COR-L47 (cell line): ENCODE data around the gene S100A11.

Source experiments
- DNase-seq: peaks from one replicate; lab custom pipeline; 2025; lab: John Stamatoyannopoulos, UW

The S100A11 gene

GRCh38 chr1:152001631-152002584 lies 34.9 kb downstream of the S100A11 start:
- DNase-seq = peak; percentile 44

GRCh38 chr1:152000964-152001630 lies 35.7 kb downstream of the S100A11 start:
- no peak for DNase-seq

GRCh38 chr1:151998611-151999362 lies 38.0 kb downstream of the S100A11 start:
- DNase-seq = no peak

GRCh38 chr1:151997284-151997570 lies 39.6 kb downstream of the S100A11 start:
- no peak for DNase-seq

- DNase-seq = no peak
Measured at GRCh38 chr1:151995774-151996173, 41.0 kb downstream of the S100A11 start.

- no peak for DNase-seq
Measured at GRCh38 chr1:151994956-151995355, 41.8 kb downstream of the S100A11 start.

- no peak for DNase-seq
Measured at GRCh38 chr1:151993734-151994496, 42.9 kb downstream of the S100A11 start, which contains the start of gene S100A10. TSS of gene S100A10 (minus strand) at chr1:151993859. CDS start at chr1:151986230, 7,629 bp downstream.

- no peak for DNase-seq
Measured at GRCh38 chr1:151993084-151993733, 43.6 kb downstream of the S100A11 start.

- DNase-seq = no peak
Measured at GRCh38 chr1:151992303-151993083, 44.3 kb downstream of the S100A11 start.

GRCh38 chr1:151991663-151992302 lies 45.0 kb downstream of the S100A11 start:
- no peak for DNase-seq

GRCh38 chr1:151990856-151991198 lies 46.0 kb downstream of the S100A11 start:
- peak; percentile 28 for DNase-seq

GRCh38 chr1:151990058-151990855 lies 46.5 kb downstream of the S100A11 start:
- no peak for DNase-seq

- no peak for DNase-seq
Measured at GRCh38 chr1:151989211-151989862, 47.5 kb downstream of the S100A11 start.

- DNase-seq = no peak
Measured at GRCh38 chr1:151988405-151988923, 48.3 kb downstream of the S100A11 start.

- no peak for DNase-seq
Measured at GRCh38 chr1:151986501-151987190, 50.2 kb downstream of the S100A11 start.

GRCh38 chr1:151985768-151986167 lies 51.0 kb downstream of the S100A11 start:
- DNase-seq = no peak

GRCh38 chr1:151985270-151985669 lies 51.5 kb downstream of the S100A11 start:
- no peak for DNase-seq
